ENCODE data around the gene EXOC3L4.

DNA sequence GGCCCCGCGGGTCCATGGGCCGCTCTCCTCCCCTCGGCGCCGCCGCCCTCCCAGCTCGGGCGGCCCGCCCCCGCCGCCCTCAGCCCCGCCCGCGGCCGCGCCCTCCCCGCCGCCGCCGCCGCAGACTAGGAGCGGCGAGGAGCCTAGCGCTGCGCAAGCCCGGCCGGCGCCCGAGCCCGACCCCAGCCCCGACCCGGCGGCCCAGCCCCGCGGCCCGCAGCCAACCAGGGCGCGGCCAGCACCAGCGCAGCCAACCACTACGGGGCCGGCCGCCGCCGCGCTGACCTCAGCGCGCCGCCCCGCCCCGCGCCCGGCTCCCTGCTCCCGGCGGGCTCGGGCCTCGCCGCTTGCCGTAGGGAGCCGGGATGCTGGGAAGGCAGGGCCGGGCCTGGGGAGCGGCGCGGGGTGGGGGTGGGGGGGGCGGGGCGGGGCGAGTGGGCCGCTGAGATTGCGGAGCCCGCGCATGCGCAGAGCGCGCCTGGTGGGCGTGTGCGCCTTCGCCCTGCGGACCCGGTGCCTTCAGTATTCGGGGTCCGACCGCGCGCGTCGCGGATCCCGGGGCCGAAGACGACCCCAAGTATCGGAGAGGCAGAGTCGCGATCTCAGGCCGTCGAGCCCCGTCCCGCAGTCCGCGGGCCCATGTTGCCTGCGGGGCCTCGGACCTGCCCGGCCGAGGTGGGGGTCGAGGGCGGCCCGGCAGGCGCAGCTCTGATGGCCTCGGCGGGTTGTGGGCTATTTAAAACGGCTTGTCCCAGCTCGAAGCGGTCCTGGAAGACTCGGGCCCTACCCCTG is 37.0 kb upstream of the EXOC3L4 start, which contains the start of gene CDC42BPB:
- no peak for TF ChIP-seq ZC3H11A (IDR thresholded peaks at IDR 0.05)
- no peak for TF ChIP-seq EP300 (IDR thresholded peaks at IDR 0.05)
- TF ChIP-seq CHD2 (IDR thresholded peaks at IDR 0.05; ENCODE audit: low read length, partially characterized antibody) = no peak
- TF ChIP-seq, protein P1, sequence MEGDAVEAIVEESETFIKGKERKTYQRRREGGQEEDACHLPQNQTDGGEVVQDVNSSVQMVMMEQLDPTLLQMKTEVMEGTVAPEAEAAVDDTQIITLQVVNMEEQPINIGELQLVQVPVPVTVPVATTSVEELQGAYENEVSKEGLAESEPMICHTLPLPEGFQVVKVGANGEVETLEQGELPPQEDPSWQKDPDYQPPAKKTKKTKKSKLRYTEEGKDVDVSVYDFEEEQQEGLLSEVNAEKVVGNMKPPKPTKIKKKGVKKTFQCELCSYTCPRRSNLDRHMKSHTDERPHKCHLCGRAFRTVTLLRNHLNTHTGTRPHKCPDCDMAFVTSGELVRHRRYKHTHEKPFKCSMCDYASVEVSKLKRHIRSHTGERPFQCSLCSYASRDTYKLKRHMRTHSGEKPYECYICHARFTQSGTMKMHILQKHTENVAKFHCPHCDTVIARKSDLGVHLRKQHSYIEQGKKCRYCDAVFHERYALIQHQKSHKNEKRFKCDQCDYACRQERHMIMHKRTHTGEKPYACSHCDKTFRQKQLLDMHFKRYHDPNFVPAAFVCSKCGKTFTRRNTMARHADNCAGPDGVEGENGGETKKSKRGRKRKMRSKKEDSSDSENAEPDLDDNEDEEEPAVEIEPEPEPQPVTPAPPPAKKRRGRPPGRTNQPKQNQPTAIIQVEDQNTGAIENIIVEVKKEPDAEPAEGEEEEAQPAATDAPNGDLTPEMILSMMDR (IDR thresholded peaks at IDR 0.05) = no peak
- TF ChIP-seq HOXA7 (CRISPR knock-in tag; IDR thresholded peaks at IDR 0.05) = no peak
- TF ChIP-seq, protein P2, sequence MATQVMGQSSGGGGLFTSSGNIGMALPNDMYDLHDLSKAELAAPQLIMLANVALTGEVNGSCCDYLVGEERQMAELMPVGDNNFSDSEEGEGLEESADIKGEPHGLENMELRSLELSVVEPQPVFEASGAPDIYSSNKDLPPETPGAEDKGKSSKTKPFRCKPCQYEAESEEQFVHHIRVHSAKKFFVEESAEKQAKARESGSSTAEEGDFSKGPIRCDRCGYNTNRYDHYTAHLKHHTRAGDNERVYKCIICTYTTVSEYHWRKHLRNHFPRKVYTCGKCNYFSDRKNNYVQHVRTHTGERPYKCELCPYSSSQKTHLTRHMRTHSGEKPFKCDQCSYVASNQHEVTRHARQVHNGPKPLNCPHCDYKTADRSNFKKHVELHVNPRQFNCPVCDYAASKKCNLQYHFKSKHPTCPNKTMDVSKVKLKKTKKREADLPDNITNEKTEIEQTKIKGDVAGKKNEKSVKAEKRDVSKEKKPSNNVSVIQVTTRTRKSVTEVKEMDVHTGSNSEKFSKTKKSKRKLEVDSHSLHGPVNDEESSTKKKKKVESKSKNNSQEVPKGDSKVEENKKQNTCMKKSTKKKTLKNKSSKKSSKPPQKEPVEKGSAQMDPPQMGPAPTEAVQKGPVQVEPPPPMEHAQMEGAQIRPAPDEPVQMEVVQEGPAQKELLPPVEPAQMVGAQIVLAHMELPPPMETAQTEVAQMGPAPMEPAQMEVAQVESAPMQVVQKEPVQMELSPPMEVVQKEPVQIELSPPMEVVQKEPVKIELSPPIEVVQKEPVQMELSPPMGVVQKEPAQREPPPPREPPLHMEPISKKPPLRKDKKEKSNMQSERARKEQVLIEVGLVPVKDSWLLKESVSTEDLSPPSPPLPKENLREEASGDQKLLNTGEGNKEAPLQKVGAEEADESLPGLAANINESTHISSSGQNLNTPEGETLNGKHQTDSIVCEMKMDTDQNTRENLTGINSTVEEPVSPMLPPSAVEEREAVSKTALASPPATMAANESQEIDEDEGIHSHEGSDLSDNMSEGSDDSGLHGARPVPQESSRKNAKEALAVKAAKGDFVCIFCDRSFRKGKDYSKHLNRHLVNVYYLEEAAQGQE (IDR thresholded peaks at IDR 0.05) = no peak
- no peak for TF ChIP-seq RCOR1 (IDR thresholded peaks at IDR 0.05; ENCODE audit: low read depth, low read length)
- TF ChIP-seq, protein P3, sequence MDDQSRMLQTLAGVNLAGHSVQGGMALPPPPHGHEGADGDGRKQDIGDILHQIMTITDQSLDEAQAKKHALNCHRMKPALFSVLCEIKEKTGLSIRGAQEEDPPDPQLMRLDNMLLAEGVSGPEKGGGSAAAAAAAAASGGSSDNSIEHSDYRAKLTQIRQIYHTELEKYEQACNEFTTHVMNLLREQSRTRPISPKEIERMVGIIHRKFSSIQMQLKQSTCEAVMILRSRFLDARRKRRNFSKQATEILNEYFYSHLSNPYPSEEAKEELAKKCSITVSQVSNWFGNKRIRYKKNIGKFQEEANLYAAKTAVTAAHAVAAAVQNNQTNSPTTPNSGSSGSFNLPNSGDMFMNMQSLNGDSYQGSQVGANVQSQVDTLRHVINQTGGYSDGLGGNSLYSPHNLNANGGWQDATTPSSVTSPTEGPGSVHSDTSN (IDR thresholded peaks at IDR 0.05) = no peak
